CD4-positive, alpha-beta T cell (primary cell): Measurements from ENCODE around the gene CNTN4. TPM values are rescaled to one million over a fixed set of nuclear protein-coding genes. Genes with fewer than 3 reads are reported as not detected.

Experiments used
- ATAC-seq: fragments of 200-7000 bp; cut with Tn5 transposase; one replicate; pipeline ENCODE4 v1.10.0; 2022; ENCODE audit warnings: mild to moderate bottlenecking; ENCODE audit not compliant: poor library complexity
- CTCF ChIA-PET: fragments of 350-600 bp; sonication (Branson Sonifier 250); formaldehyde crosslinking; loops from one replicate; lab custom pipeline; 2021; ENCODE audit warnings: antibody characterized with exemption, inconsistent platforms; lab: Charles Lee
- POLR2A ChIA-PET: fragments of 350-600 bp; sonication (Branson Sonifier 250); formaldehyde crosslinking; loops from one replicate; lab custom pipeline; 2021; ENCODE audit warnings: antibody characterized with exemption, inconsistent platforms; lab: Charles Lee
- DNase-seq, 14 experiments: peaks; one replicate each; pipeline ENCODE4 v3.0.0-alpha.2; 2013 to 2020; ENCODE audit warnings: mixed read lengths in 2 of 14
- H3K27ac ChIP-seq, 2 donors: one replicate each; pipeline versions ENCODE4 v1.5.1 to v1.7.0; 2013; ENCODE audit warnings: low read length in 2 of 2, low read depth in 1 of 2, mild to moderate bottlenecking in 1 of 2
- H3K27me3 ChIP-seq, 2 experiments: 1 replicate in 1 of 2; 2 replicates in 1 of 2; pipeline versions ENCODE4 v1.6.1 to v1.7.0; 2013; ENCODE audit warnings: low read length in 2 of 2, control low read depth in 1 of 2, mild to moderate bottlenecking in 1 of 2, moderate library complexity in 1 of 2; ENCODE audit not compliant: insufficient read depth in 2 of 2, control insufficient read depth in 1 of 2
- H3K36me3 ChIP-seq: one replicate; pipeline ENCODE4 v1.6.1; 2013; ENCODE audit warnings: low read length, control low read depth; ENCODE audit not compliant: insufficient read depth
- H3K4me1 ChIP-seq: one replicate; pipeline ENCODE4 v1.6.1; 2013; ENCODE audit warnings: low read length, control low read depth; ENCODE audit not compliant: insufficient read depth
- H3K4me3 ChIP-seq: one replicate; pipeline ENCODE4 v1.5.1; 2013; ENCODE audit warnings: mild to moderate bottlenecking, low read length, moderate library complexity
- H3K9me3 ChIP-seq, 2 experiments: 1 replicate in 1 of 2; 2 replicates in 1 of 2; pipeline versions ENCODE4 v1.6.1 to v1.7.0; 2013; ENCODE audit warnings: low read length in 2 of 2, mild to moderate bottlenecking in 2 of 2, control low read depth in 1 of 2, moderate library complexity in 1 of 2; ENCODE audit not compliant: control insufficient read depth in 1 of 2, insufficient read depth in 1 of 2
- H3K27ac Mint-ChIP-seq: one replicate; pipeline ENCODE4 v1.8.0; 2020; ENCODE audit warnings: mixed read lengths
- H3K27me3 Mint-ChIP-seq: one replicate; pipeline ENCODE4 v1.8.0; 2021; ENCODE audit warnings: mixed read lengths
- H3K36me3 Mint-ChIP-seq: one replicate; pipeline ENCODE4 v1.8.0; 2021; ENCODE audit warnings: low read depth, mixed read lengths
- H3K4me1 Mint-ChIP-seq: one replicate; pipeline ENCODE4 v1.8.0; 2021; ENCODE audit warnings: low read depth, mixed read lengths
- H3K4me3 Mint-ChIP-seq: one replicate; pipeline ENCODE4 v1.8.0; 2020; ENCODE audit warnings: mild to moderate bottlenecking, mixed read lengths
- H3K9me3 Mint-ChIP-seq: one replicate; pipeline ENCODE4 v1.8.0; 2020; ENCODE audit warnings: mixed read lengths
- CTCF ChIP-seq: fragments of 200-600 bp; IDR thresholded peaks from one replicate; pipeline ENCODE4 v1.8.0; 2022; ENCODE audit warnings: antibody characterized with exemption, mild to moderate bottlenecking
- intact Hi-C, 2 experiments: fragments of 100-400 bp; cut with DNase I in 1 of 2; cut with micrococcal nuclease in 1 of 2; formaldehyde crosslinking; loops; one replicate each; pipeline versions ENCODE4 v1.15.1 to v1.9.0; 2023 to 2025; cut with DNase I, micrococcal nuclease
- total RNA-seq, 174 experiments: library from RNA in 2 of 174; stranded (reverse) in 2 of 174; gene quantifications; one replicate each; pipeline ENCODE4 v1.2.3 and lab custom pipeline; 2021 to 2026

The CNTN4 gene
- total RNA-seq, 2 experiments from 2014 or later = not detected

GRCh38 chr3:2363854-2364253 lies 265.2 kb downstream of the CNTN4 start:
- no peak for ATAC-seq
- H3K4me3 ChIP-seq = no peak overlapping the region
- no peaks in the 10 kb centered on the region for H3K36me3 ChIP-seq
- no peak overlapping the region for H3K27ac Mint-ChIP-seq
- H3K4me3 Mint-ChIP-seq = no peak overlapping the region
- POLR2A ChIA-PET = no interaction called here
- H3K27me3 ChIP-seq = no peaks in the 10 kb centered on the region
- H3K4me1 Mint-ChIP-seq = no peaks in the 10 kb centered on the region
- no peaks in the 10 kb centered on the region for H3K27me3 Mint-ChIP-seq
- CTCF ChIA-PET = no interaction called here
- H3K27ac ChIP-seq = no peak overlapping the region
- no peaks in the 10 kb centered on the region for H3K4me1 ChIP-seq
- no peak for DNase-seq
- peaks cover 0 to 4% of the 10 kb centered on the region in 2 experiments for H3K9me3 ChIP-seq
- no peaks in the 10 kb centered on the region for H3K36me3 Mint-ChIP-seq
- H3K9me3 Mint-ChIP-seq = no peaks in the 10 kb centered on the region
- intact Hi-C loops = no loop called here
- TF ChIP-seq CTCF = no peak

GRCh38 chr3:2370317-2370716 lies 271.7 kb downstream of the CNTN4 start:
- Mint-ChIP-seq H3K4me1 (no peaks in the 10 kb centered on the region), H3K4me3 (no peak overlapping the region), H3K9me3 (no peaks in the 10 kb centered on the region), H3K27me3 (no peaks in the 10 kb centered on the region), H3K27ac (no peak overlapping the region), H3K36me3 (no peaks in the 10 kb centered on the region)
- no peak for TF ChIP-seq CTCF
- Histone ChIP-seq H3K9me3 (no peaks in the 10 kb centered on the region), H3K4me1 (no peaks in the 10 kb centered on the region), H3K27me3 (no peaks in the 10 kb centered on the region), H3K4me3 (no peak overlapping the region), H3K27ac (no peak overlapping the region), H3K36me3 (no peaks in the 10 kb centered on the region)
- no peak for DNase-seq
- ChIA-PET POLR2A (no interaction called here), CTCF (no interaction called here)
- intact Hi-C loops = no loop called here
- ATAC-seq = no peak

GRCh38 chr3:2372306-2372705 lies 273.6 kb downstream of the CNTN4 start:
- no peaks in the 10 kb centered on the region for H3K9me3 Mint-ChIP-seq
- no peak for DNase-seq
- H3K36me3 Mint-ChIP-seq = no peaks in the 10 kb centered on the region
- Histone ChIP-seq H3K36me3 (no peaks in the 10 kb centered on the region), H3K4me3 (no peak overlapping the region), H3K27me3 (no peaks in the 10 kb centered on the region), H3K4me1 (no peaks in the 10 kb centered on the region), H3K27ac (no peak overlapping the region), H3K9me3 (no peaks in the 10 kb centered on the region)
- intact Hi-C loops = no loop called here
- CTCF ChIA-PET = no interaction called here
- POLR2A ChIA-PET = no interaction called here
- H3K4me3 Mint-ChIP-seq = no peak overlapping the region
- no peak overlapping the region for H3K27ac Mint-ChIP-seq
- no peak for ATAC-seq
- H3K27me3 Mint-ChIP-seq = no peaks in the 10 kb centered on the region
- TF ChIP-seq CTCF = no peak
- H3K4me1 Mint-ChIP-seq = no peaks in the 10 kb centered on the region
